M059J (cell line): ENCODE data around the gene COL21A1. TPM values are rescaled to one million over a fixed set of nuclear protein-coding genes. Genes with fewer than 3 reads are reported as not detected.
A peak's percentile ranks its signal among the peaks of the same experiment; 100 is the strongest.

Experiments
- DNase-seq: peaks from one replicate; pipeline ENCODE4 v3.0.0-alpha.2; 2012; ENCODE audit warnings: low read depth
- total RNA-seq: library from RNA; depleted of rRNA; stranded (reverse); fragments of >200 nt; shearing (Covaris generic); gene quantifications from 2 replicates; pipeline ENCODE4 v1.2.3, GENCODE V29; 2014

The COL21A1 gene
- total RNA-seq, 1 experiment from 2014 or later = 1.4 TPM

- DNase-seq = no peak
Measured at GRCh38 chr6:56245903-56246351, 1.5 kb downstream of the COL21A1 start.

- DNase-seq = no peak
Measured at GRCh38 chr6:56244528-56245253, 2.7 kb downstream of the COL21A1 start.

DNA sequence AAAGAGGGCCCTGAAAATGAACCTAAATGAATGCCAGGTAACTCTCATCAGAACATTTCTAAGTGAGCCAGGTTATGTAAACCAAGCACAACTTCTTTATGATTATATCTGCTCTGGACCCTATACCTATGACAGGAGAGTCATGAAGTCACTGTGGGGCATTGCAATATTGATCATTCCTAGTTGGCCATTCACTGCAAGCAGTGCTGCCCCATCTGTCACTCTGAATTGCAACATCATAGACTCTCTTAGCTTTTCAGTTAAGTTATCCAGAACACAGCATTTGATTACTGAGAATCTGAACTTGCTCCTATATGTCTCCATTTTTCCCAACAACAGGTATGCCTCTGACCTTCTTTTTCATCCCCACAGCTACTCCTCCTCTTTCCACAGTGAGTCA lies 3.3 kb downstream of the COL21A1 start:
- no peak for DNase-seq

GRCh38 chr6:56243518-56244070 lies 3.8 kb downstream of the COL21A1 start:
- no peak for DNase-seq

DNA sequence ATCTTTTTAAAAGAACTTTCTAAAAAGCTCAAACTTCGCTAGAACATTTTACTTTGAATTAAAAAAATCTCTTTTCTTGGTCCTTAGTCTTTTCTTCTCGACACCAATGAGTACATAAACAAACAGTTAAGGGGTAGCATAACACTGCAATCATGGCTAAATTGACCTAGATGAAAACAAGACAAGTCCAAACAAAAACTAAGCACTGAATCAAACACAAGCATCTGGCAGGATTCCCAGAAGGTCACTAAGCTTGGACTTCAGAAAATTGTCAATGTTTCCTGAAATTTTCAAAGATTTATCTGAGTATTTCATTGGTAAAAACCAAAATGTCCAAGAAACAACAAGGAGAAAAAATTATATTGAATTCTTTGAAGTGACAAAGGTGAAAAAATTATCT lies 5.0 kb downstream of the COL21A1 start:
- DNase-seq = peak; percentile 62

DNA sequence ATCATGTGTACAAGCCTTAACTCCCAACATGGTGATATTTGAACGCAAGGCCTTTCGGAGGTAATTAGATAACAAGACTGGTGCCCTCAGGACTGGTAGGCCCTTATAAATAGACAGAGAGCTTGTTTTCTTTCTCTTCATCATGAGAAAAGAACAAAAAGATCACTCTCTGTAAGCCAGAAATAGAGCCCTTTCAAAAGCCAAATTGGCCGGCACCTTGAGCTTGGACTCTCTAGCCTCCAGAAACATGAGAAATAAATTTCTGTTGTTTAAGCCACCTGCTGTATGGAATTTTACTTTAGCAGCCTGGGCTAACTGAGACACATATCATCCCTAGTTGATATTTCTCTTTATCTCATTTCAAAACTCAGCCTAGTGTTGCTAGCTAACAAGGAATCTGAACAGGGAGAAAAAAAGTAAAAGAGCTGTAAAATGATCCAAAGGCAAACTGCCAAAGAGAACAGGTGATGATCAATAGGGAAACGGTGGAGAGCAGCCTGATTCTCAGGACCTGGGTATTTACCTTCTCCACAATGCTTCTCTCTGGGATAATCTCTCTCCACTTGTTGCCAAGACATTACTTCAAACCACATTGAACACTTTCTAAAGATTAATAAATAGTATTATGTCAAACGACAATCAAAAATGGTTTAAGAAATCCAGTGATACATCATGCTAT lies 6.1 kb downstream of the COL21A1 start:
- DNase-seq = no peak

- DNase-seq = no peak
Measured at GRCh38 chr6:56238352-56238751, 9.0 kb downstream of the COL21A1 start.

- DNase-seq = peak; percentile 60
Measured at GRCh38 chr6:56235245-56235644, 12.1 kb downstream of the COL21A1 start.

- DNase-seq = no peak
Measured at GRCh38 chr6:56232436-56232835, 14.9 kb downstream of the COL21A1 start.

- peak; percentile 9 for DNase-seq
Measured at GRCh38 chr6:56231827-56232226, 15.6 kb downstream of the COL21A1 start.

- DNase-seq = peak; percentile 55
Measured at GRCh38 chr6:56230976-56231566, 16.3 kb downstream of the COL21A1 start.

GRCh38 chr6:56227071-56227879 lies 20.1 kb downstream of the COL21A1 start:
- peak; percentile 67 for DNase-seq

DNA sequence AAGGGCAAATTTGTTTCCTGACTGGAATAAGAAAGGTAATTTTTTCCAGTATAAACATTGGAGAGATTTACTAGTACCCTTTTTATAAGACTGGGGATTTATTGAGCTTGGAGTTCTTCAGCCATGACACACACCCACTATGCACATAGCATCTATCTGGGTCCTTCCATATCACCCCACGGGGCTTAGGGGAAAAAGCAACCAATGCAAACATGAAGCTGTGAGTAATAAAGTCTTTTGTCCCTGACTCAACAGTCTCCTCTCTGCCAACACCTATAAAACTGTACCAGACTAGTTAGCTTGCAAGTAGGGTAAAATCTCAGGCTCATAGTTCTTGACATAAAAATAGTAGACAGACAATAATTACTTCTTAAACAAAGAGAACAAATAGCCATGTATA lies 23.4 kb downstream of the COL21A1 start:
- peak; percentile 97 for DNase-seq

DNA sequence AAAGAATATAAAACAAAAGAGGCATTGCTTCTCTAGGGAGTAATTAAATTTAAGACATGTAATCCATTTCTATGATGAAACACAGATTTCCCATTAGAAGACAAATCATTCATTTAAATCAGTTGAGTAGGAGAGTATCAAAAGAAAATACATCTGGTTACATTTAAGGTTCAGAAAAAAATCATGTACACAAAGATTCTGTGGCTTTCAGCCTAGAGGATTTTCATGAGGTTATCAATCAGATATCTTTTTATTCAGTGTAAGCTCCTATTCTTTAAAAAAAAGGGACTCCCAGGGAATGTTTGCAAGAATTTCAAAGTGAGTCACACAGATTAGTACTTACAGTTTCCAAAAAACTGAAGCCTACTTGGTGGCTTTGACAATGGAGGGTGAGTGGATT lies 24.9 kb downstream of the COL21A1 start:
- DNase-seq = peak; percentile 80

DNA sequence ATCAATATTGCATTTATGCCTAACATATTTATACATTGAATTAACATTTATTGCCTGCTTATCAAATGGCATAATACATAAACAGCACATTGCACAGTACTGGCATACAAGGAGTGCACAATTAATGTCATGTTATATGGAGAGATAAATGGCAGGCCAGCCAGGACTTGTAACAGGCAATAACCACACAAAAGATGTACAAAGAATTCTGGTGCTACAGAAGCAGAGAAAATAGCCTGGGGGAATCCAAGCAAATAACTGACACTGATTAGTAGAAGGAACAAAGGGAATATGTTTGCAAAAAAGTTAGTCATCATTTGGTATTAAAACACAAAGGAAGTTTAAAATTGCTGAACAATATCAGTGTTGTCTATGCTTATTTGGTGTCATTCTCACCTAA lies 27.3 kb downstream of the COL21A1 start:
- DNase-seq = peak; percentile 92

GRCh38 chr6:56214703-56215101 lies 32.7 kb downstream of the COL21A1 start:
- DNase-seq = no peak

DNA sequence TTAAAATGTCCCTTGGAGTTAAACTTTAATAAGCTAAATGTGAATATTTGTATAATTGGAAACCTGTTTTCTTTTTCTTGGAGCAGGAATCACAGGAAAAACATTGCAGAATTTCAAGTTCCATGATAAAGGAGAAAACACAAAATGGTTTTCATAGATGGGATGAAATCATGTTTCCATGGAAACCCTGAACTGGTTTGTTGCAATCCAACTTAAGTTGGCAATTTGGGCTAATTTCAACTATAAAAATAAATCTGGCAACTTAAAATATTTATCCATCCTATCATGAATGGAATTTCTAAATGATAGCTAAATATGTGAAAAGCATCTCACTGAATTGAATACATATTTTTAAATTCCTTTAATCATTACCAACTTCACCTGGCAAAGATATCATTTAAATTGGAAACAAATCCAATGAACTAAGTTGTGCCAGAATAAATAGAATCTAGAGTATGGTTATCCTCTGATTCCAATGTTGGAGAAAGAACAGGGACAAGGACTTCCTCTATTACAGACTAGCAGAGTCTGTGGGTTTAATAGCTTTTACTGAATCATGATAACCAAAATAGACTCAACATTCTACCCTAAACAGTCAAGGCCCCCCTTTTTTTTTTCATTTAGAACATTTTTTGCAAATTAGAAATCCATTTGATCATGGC lies 33.2 kb downstream of the COL21A1 start:
- DNase-seq = no peak

DNA sequence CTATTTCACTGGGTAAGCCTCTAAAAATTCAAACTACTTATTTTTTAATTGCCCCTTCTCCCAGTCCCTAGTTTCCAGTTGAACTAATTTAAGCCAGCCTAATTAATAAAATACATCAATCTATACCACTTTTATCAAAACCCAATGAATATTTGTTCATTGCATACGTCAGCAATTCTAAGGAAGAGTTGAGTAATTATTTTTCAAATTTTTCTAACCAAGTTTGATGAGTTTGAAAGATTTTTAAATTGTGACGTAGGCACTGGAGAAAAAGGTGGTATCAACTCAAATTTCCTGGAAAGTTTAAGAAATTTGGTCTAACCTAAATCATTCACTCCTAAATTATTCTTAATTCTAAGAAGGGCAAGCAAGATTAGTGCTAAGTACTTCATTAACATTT lies 35.7 kb downstream of the COL21A1 start:
- no peak for DNase-seq

DNA sequence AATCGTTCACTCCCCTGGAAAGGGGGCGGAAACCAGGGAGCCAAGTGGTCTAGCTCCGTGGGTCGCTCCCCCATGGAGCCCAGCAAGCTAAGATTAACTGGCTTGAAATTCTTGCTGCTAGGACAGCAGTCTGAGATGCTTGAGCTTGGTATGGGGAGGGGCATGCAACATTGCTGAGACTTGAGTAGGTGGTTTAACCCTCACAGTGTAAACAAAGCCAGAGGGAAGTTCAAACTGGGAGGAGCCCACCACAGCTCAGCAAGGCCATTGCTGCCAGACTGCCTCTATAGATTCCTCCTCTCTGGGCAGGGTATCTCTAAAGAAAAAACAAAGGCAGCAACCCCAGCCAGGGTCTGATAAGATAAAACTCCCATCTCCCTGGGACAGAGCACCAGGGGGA lies 43.2 kb downstream of the COL21A1 start:
- no peak for DNase-seq

DNA sequence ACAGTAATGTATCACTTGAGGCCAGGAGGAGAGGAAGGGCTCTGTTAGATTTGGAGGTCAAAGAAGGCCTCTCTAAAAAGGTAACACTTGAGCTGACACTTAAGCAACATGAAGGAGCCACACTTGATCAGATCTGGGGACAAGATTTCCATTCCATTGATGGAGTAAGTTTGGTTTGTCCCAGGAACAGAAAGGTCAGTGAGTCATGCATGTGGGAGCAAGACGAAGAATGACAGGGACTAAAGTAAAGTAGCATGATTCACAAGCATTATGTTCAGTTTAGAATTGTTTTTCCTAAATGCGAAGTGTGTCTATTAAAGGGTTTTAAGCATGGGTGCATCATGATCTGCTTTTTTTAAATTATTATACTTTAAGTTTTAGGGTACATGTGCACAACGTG lies 47.4 kb downstream of the COL21A1 start:
- DNase-seq = peak; percentile 83

DNA sequence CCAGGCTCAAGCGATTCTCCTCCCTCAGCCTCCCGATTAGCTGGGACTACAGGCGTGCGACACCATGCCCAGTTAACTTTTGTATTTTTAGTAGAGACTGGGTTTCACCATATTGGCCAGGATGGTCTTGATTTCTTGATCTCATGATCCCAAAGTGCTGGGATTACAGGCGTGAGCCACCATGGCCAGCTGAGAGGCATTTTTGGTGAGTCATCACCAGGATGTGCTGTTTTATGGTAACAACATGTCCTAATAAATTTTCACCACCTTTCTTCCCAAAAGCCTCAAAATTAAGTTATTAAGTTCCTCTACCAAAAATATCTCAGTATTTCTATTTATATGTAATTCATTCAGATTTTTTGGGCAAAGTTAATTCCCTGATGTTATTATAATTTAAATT lies 53.5 kb downstream of the COL21A1 start:
- DNase-seq = peak; percentile 78
